H1 (cell line): ENCODE results near the gene PEX13. TPM values are rescaled to one million over a fixed set of nuclear protein-coding genes. Genes with fewer than 3 reads are reported as not detected.

Experiments
- CTCF ChIA-PET: fragments of 300-600 bp; sonication (Branson Sonifier 250); formaldehyde crosslinking; loops from one replicate; lab custom pipeline; 2021; ENCODE audit not compliant: partially characterized antibody; lab: Charles Lee
- POLR2A ChIA-PET: fragments of 300-600 bp; sonication (Branson Sonifier 250); formaldehyde crosslinking; loops from one replicate; lab custom pipeline; 2021; ENCODE audit warnings: inconsistent platforms; ENCODE audit not compliant: partially characterized antibody; lab: Charles Lee
- DNase-seq, 2 experiments: peaks; one replicate each; pipeline versions ENCODE4 v3.0.0 to v3.0.0-alpha.2; 2010 to 2022; ENCODE audit warnings: low spot score in 2 of 2, low read depth in 1 of 2, mixed read lengths in 1 of 2
- FAIRE-seq: peaks from 2 replicates; lab custom pipeline; 2011; peaks lifted over from hg19 to GRCh38; lab: Jason Lieb, UNC
- H2AFZ ChIP-seq: 2 replicates; pipeline ENCODE4 v1.8.1; 2012; ENCODE audit warnings: low read length, inconsistent platforms
- H2AK5ac ChIP-seq: 2 replicates; pipeline ENCODE4 v1.6.1; 2013; ENCODE audit warnings: low read depth, low read length
- H2BK120ac ChIP-seq: replicated peaks from 2 replicates; pipeline ENCODE3; 2013; ENCODE audit warnings: low read depth, low read length, inconsistent platforms
- H2BK12ac ChIP-seq: 2 replicates; pipeline ENCODE4 v1.6.1; 2013; ENCODE audit warnings: low read depth, low read length
- H2BK15ac ChIP-seq: 2 replicates; pipeline ENCODE4 v1.6.1; 2013; ENCODE audit warnings: low read length
- H2BK20ac ChIP-seq: 2 replicates; pipeline ENCODE4 v1.6.1; 2013; ENCODE audit warnings: low read length
- H2BK5ac ChIP-seq: 2 replicates; pipeline ENCODE4 v1.6.1; 2013; ENCODE audit warnings: low read depth, low read length
- H3K14ac ChIP-seq: 2 replicates; pipeline ENCODE4 v1.6.1; 2013; ENCODE audit warnings: inconsistent platforms; ENCODE audit not compliant: insufficient read length
- H3K18ac ChIP-seq: 2 replicates; pipeline ENCODE4 v1.6.1; 2013; ENCODE audit warnings: low read length; ENCODE audit errors: extremely low read depth
- H3K23ac ChIP-seq: 2 replicates; pipeline ENCODE4 v1.6.1; 2013; ENCODE audit warnings: inconsistent platforms; ENCODE audit not compliant: insufficient read length
- H3K23me2 ChIP-seq: 2 replicates; pipeline ENCODE4 v1.6.1; 2013; ENCODE audit warnings: low read depth, low read length
- H3K27ac ChIP-seq: 2 replicates; pipeline ENCODE4 v1.6.1; 2011; ENCODE audit warnings: low read depth, low read length, inconsistent platforms
- H3K27me3 ChIP-seq, 4 experiments: replicated peaks in 1 of 4; 1 replicate in 1 of 4; 2 replicates in 3 of 4; pipeline versions ENCODE4 v1.6.1 to v1.8.1; 2011 to 2013; ENCODE audit warnings: low read length in 3 of 4, mild to moderate bottlenecking in 3 of 4, inconsistent platforms in 2 of 4, mixed read lengths in 2 of 4, moderate library complexity in 1 of 4; ENCODE audit not compliant: control insufficient read depth in 3 of 4, insufficient read depth in 3 of 4; ENCODE audit errors: extremely low read depth in 1 of 4
- H3K36me3 ChIP-seq, 4 experiments: 2 replicates each; pipeline versions ENCODE4 v1.6.1 to v1.8.1; 2011 to 2013; ENCODE audit warnings: mild to moderate bottlenecking in 4 of 4, low read length in 3 of 4, moderate library complexity in 2 of 4, control low read depth in 1 of 4, inconsistent platforms in 1 of 4; ENCODE audit not compliant: insufficient read depth in 4 of 4, control insufficient read depth in 2 of 4
- H3K4ac ChIP-seq: replicated peaks from 2 replicates; pipeline ENCODE3; 2013; ENCODE audit warnings: low read length, low read depth, mixed read lengths, inconsistent platforms; ENCODE audit not compliant: insufficient read length
- H3K4me1 ChIP-seq, 4 experiments: replicated peaks in 1 of 4; 1 replicate in 1 of 4; 2 replicates in 3 of 4; pipeline versions ENCODE4 v1.6.1 to v1.8.1; 2011 to 2013; ENCODE audit warnings: low read length in 3 of 4, inconsistent platforms in 2 of 4, mixed read lengths in 1 of 4; ENCODE audit not compliant: insufficient read depth in 4 of 4, control insufficient read depth in 3 of 4
- H3K4me2 ChIP-seq, 2 experiments: 2 replicates each; pipeline versions ENCODE4 v1.6.1 to v1.8.1; 2011 to 2013; ENCODE audit warnings: low read depth in 2 of 2, low read length in 2 of 2, control low read depth in 1 of 2, inconsistent platforms in 1 of 2, mild to moderate bottlenecking in 1 of 2; ENCODE audit not compliant: insufficient read depth in 1 of 2
- H3K4me3 ChIP-seq, 4 experiments: fragments of 200-600, 300-600 bp in 1 of 4; sonication (generic), shearing (Covaris generic), sonication (Bioruptor Twin) in 1 of 4; 2 replicates each; pipeline versions ENCODE4 v1.5.1 to v1.8.1; 2011 to 2016; ENCODE audit warnings: low read length in 4 of 4, low read depth in 3 of 4, control low read depth in 2 of 4, inconsistent platforms in 2 of 4, mild to moderate bottlenecking in 2 of 4, mixed read lengths in 1 of 4, moderate library complexity in 1 of 4; ENCODE audit not compliant: insufficient read depth in 2 of 4; ENCODE audit errors: extremely low read depth in 1 of 4
- H3K56ac ChIP-seq: replicated peaks from 2 replicates; pipeline ENCODE3; 2013; ENCODE audit warnings: low read depth, mild to moderate bottlenecking, mixed read lengths, low read length, inconsistent platforms; ENCODE audit not compliant: insufficient read length
- H3K79me1 ChIP-seq: 2 replicates; pipeline ENCODE4 v1.6.1; 2013; ENCODE audit warnings: low read depth, low read length, control low read depth
- H3K79me2 ChIP-seq, 2 experiments: 2 replicates each; pipeline versions ENCODE4 v1.6.1 to v1.8.1; 2012 to 2013; ENCODE audit warnings: low read length in 2 of 2, mild to moderate bottlenecking in 2 of 2, inconsistent platforms in 1 of 2; ENCODE audit not compliant: insufficient read depth in 2 of 2, control insufficient read depth in 1 of 2
- H3K9ac ChIP-seq, 4 experiments: replicated peaks in 1 of 4; 1 replicate in 1 of 4; 2 replicates in 3 of 4; pipeline versions ENCODE4 v1.6.1 to v1.8.1; 2011 to 2013; ENCODE audit warnings: low read depth in 3 of 4, low read length in 3 of 4, control low read depth in 2 of 4, mild to moderate bottlenecking in 2 of 4, moderate library complexity in 2 of 4, inconsistent platforms in 1 of 4; ENCODE audit errors: extremely low read depth in 1 of 4
- H3K9me3 ChIP-seq, 2 experiments: 2 replicates each; pipeline versions ENCODE4 v1.6.1 to v1.8.1; 2012 to 2013; ENCODE audit warnings: mild to moderate bottlenecking in 2 of 2, moderate library complexity in 2 of 2, control low read depth in 1 of 2, inconsistent platforms in 1 of 2, low read depth in 1 of 2, low read length in 1 of 2, mixed read lengths in 1 of 2; ENCODE audit not compliant: insufficient read depth in 2 of 2
- H4K20me1 ChIP-seq, 2 experiments: replicated peaks in 1 of 2; 2 replicates each; pipeline versions ENCODE3 to v1.8.1; 2011 to 2013; ENCODE audit warnings: inconsistent platforms in 2 of 2, low read length in 2 of 2, mild to moderate bottlenecking in 1 of 2; ENCODE audit not compliant: insufficient read depth in 2 of 2, control insufficient read depth in 1 of 2
- H4K5ac ChIP-seq: 2 replicates; pipeline ENCODE4 v1.6.1; 2013; ENCODE audit warnings: low read length, low read depth, mixed read lengths, inconsistent platforms; ENCODE audit not compliant: insufficient read length
- H4K8ac ChIP-seq: 2 replicates; pipeline ENCODE4 v1.8.0; 2013; ENCODE audit warnings: mild to moderate bottlenecking, moderate library complexity, low read length, inconsistent platforms; ENCODE audit not compliant: insufficient read depth; ENCODE audit errors: extremely low read depth
- H4K91ac ChIP-seq: replicated peaks from 2 replicates; pipeline ENCODE3; 2013; ENCODE audit warnings: low read length, mixed read lengths, inconsistent platforms; ENCODE audit not compliant: insufficient read length
- KDM1A ChIP-seq: fragments of 200-600, 300-600 bp; sonication (generic); IDR thresholded peaks from 2 replicates; pipeline ENCODE4 v1.7.1; 2016; ENCODE audit warnings: mild to moderate bottlenecking, low read length, borderline replicate concordance
- SUZ12 ChIP-seq: fragments of 200-600 bp; sonication (generic); IDR thresholded peaks from 2 replicates; pipeline ENCODE4 v1.6.1; 2012; ENCODE audit warnings: mild to moderate bottlenecking, inconsistent platforms, low read length, moderate library complexity, mixed read lengths
- WGBS, 2 experiments: shearing (Covaris generic) in 1 of 2; methylation state at CpG; one replicate each; pipeline versions ENCODE4 v1.1.6 to v1.1.7; 2013 to 2015; ENCODE audit warnings: low lambda C conversion rate in 2 of 2, mixed read lengths in 2 of 2, inconsistent platforms in 1 of 2, low coverage in 1 of 2, missing lambda C conversion rate in 1 of 2; ENCODE audit not compliant: insufficient replicate concordance in 2 of 2, insufficient coverage in 1 of 2, insufficient read length in 1 of 2; ENCODE audit errors: extremely low coverage in 1 of 2, missing lambda C conversion rate in 1 of 2; 5-methylcytosine and 5-hydroxymethylcytosine counted together
- polyA plus RNA-seq, 7 experiments: library from polyadenylated mRNA; depleted of rRNA in 3 of 7; stranded (reverse) in 5 of 7; unstranded in 2 of 7; fragments of >200 nt in 5 of 7; fragments of 200-250 nt in 2 of 7; gene quantifications; 1 replicate in 5 of 7; 2 replicates in 1 of 7; 4 replicates in 1 of 7; pipeline versions ENCODE4 v1.2.1 to v1.2.3, GENCODE V29; 2011 to 2013; ENCODE audit warnings: missing spikeins in 2 of 7, mixed read lengths in 2 of 7
- total RNA-seq: library from RNA; stranded (reverse); fragmentation: NEBNext Ultra II Directional; extraction: Animal tissue kit (Norgen Biotek cat#: 25700); gene quantifications from 2 replicates; pipeline ENCODE4 v1.2.1, GENCODE V29; 2021

The PEX13 gene
- total and polyA plus RNA-seq, 2 of the 8 experiments (the other 6 are each of a cell fraction or from before 2014, with no cell fraction given) = 16.8 to 22.3 TPM

DNA sequence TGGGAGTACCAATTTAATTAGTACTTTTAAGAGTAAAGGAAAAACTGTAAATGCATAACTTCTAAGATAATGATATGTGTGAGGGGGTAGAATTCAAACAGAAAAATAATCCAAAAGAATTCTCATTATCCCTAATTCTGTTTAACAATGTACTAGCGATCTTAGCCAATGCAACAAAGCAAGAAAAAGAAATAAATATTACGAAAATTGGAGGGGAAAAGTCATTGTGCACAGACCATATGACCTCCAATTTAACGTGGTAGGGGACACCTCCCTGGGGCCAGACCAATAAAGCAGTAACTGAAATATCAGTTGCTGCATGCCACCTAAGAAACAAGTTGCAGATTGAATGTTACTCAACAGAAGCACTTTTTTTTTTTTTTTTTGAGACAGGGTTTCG lies 25.9 kb upstream of the PEX13 start:
- CTCF ChIA-PET = interaction anchor here (2.9 kb wide), 1 partner anchor 8 kb away, joined by 15 read pairs; no protein-coding TSS in a partner anchor
- H3K9me3 ChIP-seq = peaks cover 13 to 15% of the 10 kb centered on the region in 2 experiments

More for the DNA sequence above, 25.9 kb upstream of the PEX13 start:
- no peak overlapping the region for H2BK15ac ChIP-seq
- no peaks in the 10 kb centered on the region for H3K4me1 ChIP-seq
- H3K14ac ChIP-seq = no peak overlapping the region
- no peak overlapping the region for H4K8ac ChIP-seq
- no peak overlapping the region for H3K4me3 ChIP-seq
- H3K27ac ChIP-seq = no peak overlapping the region
- H2BK20ac ChIP-seq = no peak overlapping the region
- POLR2A ChIA-PET = interaction anchor here (1.1 kb wide), 1 partner anchor 235 kb away, joined by 4 read pairs; the partner anchor contains the start of gene PAPOLG
- H3K27me3 ChIP-seq = no peaks in the 10 kb centered on the region
- H3K18ac ChIP-seq = no peak overlapping the region
- H3K4ac ChIP-seq = no peak overlapping the region
- no peak overlapping the region for H3K23ac ChIP-seq
- H4K5ac ChIP-seq = no peak overlapping the region
- H2AFZ ChIP-seq = no peak overlapping the region
- no peaks in the 10 kb centered on the region for H3K79me2 ChIP-seq
- no peak overlapping the region for H3K9ac ChIP-seq
- no peak overlapping the region for H2BK12ac ChIP-seq
- no peaks in the 10 kb centered on the region for H3K36me3 ChIP-seq
- no peak overlapping the region for H2AK5ac ChIP-seq
- TF ChIP-seq KDM1A (0 out of 2 replicates have a peak, but pooled peaks have one; percentile 22), SUZ12 (no peak)
- TF ChIP-seq, all 59 proteins: peak for 1
- H3K79me1 ChIP-seq = no peaks in the 10 kb centered on the region
- H2BK120ac ChIP-seq = no peak overlapping the region
- no peak for FAIRE-seq
- no peak overlapping the region for H3K4me2 ChIP-seq
- no peaks in the 10 kb centered on the region for H3K23me2 ChIP-seq
- H4K20me1 ChIP-seq = no peaks in the 10 kb centered on the region
- H3K56ac ChIP-seq = no peak overlapping the region
- no peak for DNase-seq
- 88% methylated on average over 4 of the region's 4 CpGs; no CpG with 5 or more reads in 1 of the 2 experiments for WGBS, 2 experiments
- no peak overlapping the region for H2BK5ac ChIP-seq
- no peak overlapping the region for H4K91ac ChIP-seq
